ENCODE measurements around the gene ZMAT2. TPM values are rescaled to one million over a fixed set of nuclear protein-coding genes. Genes with fewer than 3 reads are reported as not detected.

The ZMAT2 gene
- total RNA-seq, 1 donor from 2014 or later = 67.8 TPM

- H3K27ac Mint-ChIP-seq = no peak overlapping the region
- DNase-seq (no peak), ATAC-seq (ENCODE audit: low read depth) (no peak)
- peaks cover 5% of the 10 kb centered on the region for H3K27me3 Mint-ChIP-seq
- TF ChIP-seq, protein P1, sequence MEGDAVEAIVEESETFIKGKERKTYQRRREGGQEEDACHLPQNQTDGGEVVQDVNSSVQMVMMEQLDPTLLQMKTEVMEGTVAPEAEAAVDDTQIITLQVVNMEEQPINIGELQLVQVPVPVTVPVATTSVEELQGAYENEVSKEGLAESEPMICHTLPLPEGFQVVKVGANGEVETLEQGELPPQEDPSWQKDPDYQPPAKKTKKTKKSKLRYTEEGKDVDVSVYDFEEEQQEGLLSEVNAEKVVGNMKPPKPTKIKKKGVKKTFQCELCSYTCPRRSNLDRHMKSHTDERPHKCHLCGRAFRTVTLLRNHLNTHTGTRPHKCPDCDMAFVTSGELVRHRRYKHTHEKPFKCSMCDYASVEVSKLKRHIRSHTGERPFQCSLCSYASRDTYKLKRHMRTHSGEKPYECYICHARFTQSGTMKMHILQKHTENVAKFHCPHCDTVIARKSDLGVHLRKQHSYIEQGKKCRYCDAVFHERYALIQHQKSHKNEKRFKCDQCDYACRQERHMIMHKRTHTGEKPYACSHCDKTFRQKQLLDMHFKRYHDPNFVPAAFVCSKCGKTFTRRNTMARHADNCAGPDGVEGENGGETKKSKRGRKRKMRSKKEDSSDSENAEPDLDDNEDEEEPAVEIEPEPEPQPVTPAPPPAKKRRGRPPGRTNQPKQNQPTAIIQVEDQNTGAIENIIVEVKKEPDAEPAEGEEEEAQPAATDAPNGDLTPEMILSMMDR (IDR thresholded peaks at IDR 0.05) = no peak
- intact Hi-C loops (cut with micrococcal nuclease) = no loop called here
- H3K36me3 Mint-ChIP-seq (ENCODE audit: low read depth) = peaks cover 3% of the 10 kb centered on the region
- ChIA-PET CTCF (no interaction called here), POLR2A (no interaction called here)
- H3K4me1 Mint-ChIP-seq = no peaks in the 10 kb centered on the region
- H3K4me3 Mint-ChIP-seq = no peak overlapping the region
- peaks cover 66% of the 10 kb centered on the region for H3K9me3 Mint-ChIP-seq
Measured at GRCh38 chr5:140753561-140753960, 53.3 kb downstream of the ZMAT2 start.

Other genes with a start within 250 kb of the ZMAT2 start
- gene EIF4EBP3, start 152.8 kb upstream of the ZMAT2 start, total RNA-seq = 14.4 and 18.2 TPM in 2 replicates
- 41.1 and 41.8 TPM in 2 replicates for gene SRA1, start 143.0 kb upstream of the ZMAT2 start, total RNA-seq
- 36.0 and 37.5 TPM in 2 replicates for gene APBB3, start 135.8 kb upstream of the ZMAT2 start, total RNA-seq
- gene SLC35A4, start 135.6 kb upstream of the ZMAT2 start, total RNA-seq = 76.0 and 77.9 TPM in 2 replicates
- gene CD14, start 67.3 kb upstream of the ZMAT2 start, total RNA-seq = 0.54 and 1.2 TPM in 2 replicates
- gene TMCO6, start 61.0 kb upstream of the ZMAT2 start, total RNA-seq = 20.1 and 23.3 TPM in 2 replicates
- 52.2 and 63.6 TPM in 2 replicates for gene NDUFA2, start 52.8 kb upstream of the ZMAT2 start, total RNA-seq
- gene IK, start 52.6 kb upstream of the ZMAT2 start, total RNA-seq = 104 and 114 TPM in 2 replicates
- gene WDR55, start 35.5 kb upstream of the ZMAT2 start, total RNA-seq = 33.8 and 36.9 TPM in 2 replicates
- 2.6 and 3.4 TPM in 2 replicates for gene DND1, start 26.9 kb upstream of the ZMAT2 start, total RNA-seq
- gene HARS1, start 9.1 kb upstream of the ZMAT2 start, total RNA-seq = 78.2 and 84.0 TPM in 2 replicates
- 45.7 and 48.5 TPM in 2 replicates for gene HARS2, start 9.0 kb upstream of the ZMAT2 start, total RNA-seq
- not detected in 2 replicates for gene PCDHA1, start 85.7 kb downstream of the ZMAT2 start, total RNA-seq
- gene PCDHA2, start 94.4 kb downstream of the ZMAT2 start, total RNA-seq = not detected in 2 replicates
- not detected in 2 replicates for gene PCDHA3, start 100.6 kb downstream of the ZMAT2 start, total RNA-seq
- gene PCDHA4, start 106.6 kb downstream of the ZMAT2 start, total RNA-seq = not detected in 2 replicates
- not detected in 2 replicates for gene PCDHA5, start 121.2 kb downstream of the ZMAT2 start, total RNA-seq
- gene PCDHA6, start 127.5 kb downstream of the ZMAT2 start, total RNA-seq = not detected in 2 replicates
- not detected in 2 replicates for gene PCDHA7, start 133.8 kb downstream of the ZMAT2 start, total RNA-seq
- not detected in 2 replicates for gene PCDHA8, start 140.7 kb downstream of the ZMAT2 start, total RNA-seq
- gene PCDHA9, start 147.9 kb downstream of the ZMAT2 start, total RNA-seq = not detected in 2 replicates
- 0.07 TPM in 1 of 2 replicates, not detected in the other for gene PCDHA10, start 155.4 kb downstream of the ZMAT2 start, total RNA-seq
- not detected in 2 replicates for gene PCDHA11, start 168.5 kb downstream of the ZMAT2 start, total RNA-seq
- not detected in 2 replicates for gene PCDHA12, start 174.9 kb downstream of the ZMAT2 start, total RNA-seq
- gene PCDHA13, start 181.7 kb downstream of the ZMAT2 start, total RNA-seq = not detected in 2 replicates
- not detected in 2 replicates for gene PCDHAC1, start 225.9 kb downstream of the ZMAT2 start, total RNA-seq

Measured in activated B cell treated with CpG ODN at 0.5 μM for 24 hours (primary cell).